Neural cell (in vitro differentiated cells): ENCODE measurements around the gene PSMG4. TPM values are rescaled to one million over a fixed set of nuclear protein-coding genes. Genes with fewer than 3 reads are reported as not detected.

Experiments used
- H2AFZ ChIP-seq: fragments of 200-600, 300-800 bp; sonication (generic), shearing (Covaris generic); 2 replicates; pipeline ENCODE4 v1.6.0; 2014; ENCODE audit warnings: low read depth, mild to moderate bottlenecking, antibody characterized with exemption, low read length, moderate library complexity
- H3F3A ChIP-seq: fragments of 200-600 bp; shearing (Covaris generic); 2 replicates; pipeline ENCODE4 v1.6.1; 2016; ENCODE audit warnings: mild to moderate bottlenecking, moderate library complexity, mixed read lengths, antibody characterized with exemption, low read length; ENCODE audit not compliant: insufficient read depth, poor library complexity, severe bottlenecking
- H3K27ac ChIP-seq: fragments of 200-600, 300-800 bp; sonication (generic), shearing (Covaris generic); 2 replicates; pipeline ENCODE4 v1.5.1; 2014; ENCODE audit warnings: mild to moderate bottlenecking, low read length, moderate library complexity
- H3K27me3 ChIP-seq: fragments of 300-800, 200-600 bp; sonication (generic), shearing (Covaris generic); 2 replicates; pipeline ENCODE4 v1.6.0; 2014; ENCODE audit warnings: mild to moderate bottlenecking, low read depth, low read length, moderate library complexity; ENCODE audit not compliant: insufficient read depth
- H3K36me3 ChIP-seq: fragments of 300-800, 200-600 bp; sonication (generic), shearing (Covaris generic); 2 replicates; pipeline ENCODE4 v1.5.1; 2014; ENCODE audit warnings: mild to moderate bottlenecking, antibody characterized with exemption, low read length, moderate library complexity; ENCODE audit not compliant: insufficient read depth
- H3K4me2 ChIP-seq: fragments of 300-800, 200-600 bp; sonication (generic), shearing (Covaris generic); 2 replicates; pipeline ENCODE4 v1.6.0; 2014; ENCODE audit warnings: mild to moderate bottlenecking, low read length
- H3K4me3 ChIP-seq: fragments of 300-800, 200-600 bp; sonication (generic), shearing (Covaris generic); 2 replicates; pipeline ENCODE4 v1.5.1; 2014; ENCODE audit warnings: mild to moderate bottlenecking, low read length, moderate library complexity
- H3K79me2 ChIP-seq: fragments of 200-600 bp; shearing (Covaris generic); replicated peaks from 2 replicates; pipeline ENCODE4 v1.6.0; 2014; ENCODE audit warnings: mild to moderate bottlenecking, low read length, moderate library complexity; ENCODE audit not compliant: insufficient read depth
- H3K9ac ChIP-seq: fragments of 300-800, 200-600 bp; sonication (generic), shearing (Covaris generic); 2 replicates; pipeline ENCODE4 v1.6.1; 2016; ENCODE audit warnings: mild to moderate bottlenecking, low read length, mixed read lengths
- H3K9me2 ChIP-seq: fragments of 200-600 bp; shearing (Covaris generic); 2 replicates; pipeline ENCODE4 v1.6.1; 2016; ENCODE audit warnings: mild to moderate bottlenecking, low read length, mixed read lengths; ENCODE audit not compliant: insufficient read depth
- H3K9me3 ChIP-seq: fragments of 200-600, 300-800 bp; sonication (generic), shearing (Covaris generic); 2 replicates; pipeline ENCODE4 v1.6.1; 2016; ENCODE audit warnings: mild to moderate bottlenecking, mixed run types, low read length, moderate library complexity, mixed read lengths
- H4K20me1 ChIP-seq: fragments of 200-600 bp; shearing (Covaris generic); 2 replicates; pipeline ENCODE4 v1.6.1; 2016; ENCODE audit warnings: mild to moderate bottlenecking, mixed run types; ENCODE audit not compliant: insufficient read depth
- CTCF ChIP-seq: fragments of 450-650 bp; IDR thresholded peaks from 2 replicates; pipeline ENCODE4 v1.5.1; 2014; ENCODE audit warnings: antibody characterized with exemption, mild to moderate bottlenecking, moderate library complexity; ENCODE audit not compliant: poor library complexity, severe bottlenecking
- EP300 ChIP-seq: fragments of 450-650 bp; conservative IDR thresholded peaks from 2 replicates; pipeline ENCODE4 v1.6.1; 2014; ENCODE audit warnings: antibody characterized with exemption, mild to moderate bottlenecking, moderate library complexity; ENCODE audit not compliant: poor library complexity, severe bottlenecking
- EZH2 ChIP-seq: fragments of 200-600, 300-800 bp; shearing (Covaris generic), sonication (generic); IDR thresholded peaks from 2 replicates; pipeline ENCODE4 v1.6.1; 2014; ENCODE audit warnings: antibody characterized with exemption, low read length, borderline replicate concordance, mild to moderate bottlenecking; ENCODE audit not compliant: insufficient read depth, poor library complexity, severe bottlenecking
- MXI1 ChIP-seq: fragments of 450-650 bp; conservative IDR thresholded peaks from 2 replicates; pipeline ENCODE4 v1.6.1; 2014; ENCODE audit warnings: antibody characterized with exemption, mild to moderate bottlenecking; ENCODE audit not compliant: poor library complexity, severe bottlenecking
- POLR2AphosphoS5 ChIP-seq: IDR thresholded peaks from 2 replicates; pipeline ENCODE4 v1.6.1; 2012
- RAD21 ChIP-seq: fragments of 450-650 bp; conservative IDR thresholded peaks from 2 replicates; pipeline ENCODE4 v1.6.1; 2014; ENCODE audit warnings: antibody characterized with exemption, mild to moderate bottlenecking, moderate library complexity
- REST ChIP-seq: IDR thresholded peaks from 2 replicates; pipeline ENCODE4 v1.6.1; 2012; ENCODE audit warnings: borderline replicate concordance
- SMC3 ChIP-seq: fragments of 450-650 bp; conservative IDR thresholded peaks from 2 replicates; pipeline ENCODE4 v1.6.1; 2014; ENCODE audit warnings: antibody characterized with exemption, mild to moderate bottlenecking, moderate library complexity; ENCODE audit not compliant: poor library complexity
- TAF1 ChIP-seq: IDR thresholded peaks from 2 replicates; pipeline ENCODE4 v1.6.1; 2012; ENCODE audit warnings: low read depth
- polyA plus RNA-seq: library from polyadenylated mRNA; depleted of rRNA; stranded (reverse); fragments of >200 nt; gene quantifications from 2 replicates; pipeline ENCODE4 v1.2.3, GENCODE V29; 2014

The PSMG4 gene
- polyA plus RNA-seq, 1 donor from 2014 or later: 52.0 TPM

DNA sequence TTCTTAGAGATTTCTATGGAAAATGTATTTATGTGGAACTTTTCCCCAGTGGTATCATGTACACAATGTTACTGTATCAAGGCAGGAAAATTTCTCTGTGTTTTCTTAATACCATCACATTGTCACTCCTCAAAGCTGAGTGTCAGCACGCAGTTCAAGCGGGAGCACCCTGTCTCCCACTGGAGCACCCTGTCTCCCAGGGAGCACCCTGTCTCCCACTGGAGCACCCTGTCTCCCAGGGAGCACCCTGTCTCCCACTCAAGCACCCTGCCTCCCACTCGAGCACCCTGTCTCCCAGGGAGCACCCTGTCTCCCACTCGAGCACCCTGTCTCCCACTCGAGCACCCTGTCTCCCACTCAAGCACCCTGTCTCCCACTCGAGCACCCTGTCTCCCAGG lies 51.3 kb downstream of the PSMG4 start:
- no peak overlapping the region for H3K9ac ChIP-seq
- no peaks in the 10 kb centered on the region for H3K79me2 ChIP-seq
- no peaks in the 10 kb centered on the region for H3F3A ChIP-seq
- H4K20me1 ChIP-seq: no peaks in the 10 kb centered on the region
- TF ChIP-seq EP300: no peak
- TF ChIP-seq RAD21: no peak
- H3K27ac ChIP-seq: no peak overlapping the region
- H2AFZ ChIP-seq: no peak overlapping the region
- no peak overlapping the region for H3K4me2 ChIP-seq
- H3K36me3 ChIP-seq: peaks cover 4% of the 10 kb centered on the region
- H3K27me3 ChIP-seq: no peaks in the 10 kb centered on the region
- no peaks in the 10 kb centered on the region for H3K9me2 ChIP-seq
- no peaks in the 10 kb centered on the region for H3K9me3 ChIP-seq
- H3K4me3 ChIP-seq: no peak overlapping the region

DNA sequence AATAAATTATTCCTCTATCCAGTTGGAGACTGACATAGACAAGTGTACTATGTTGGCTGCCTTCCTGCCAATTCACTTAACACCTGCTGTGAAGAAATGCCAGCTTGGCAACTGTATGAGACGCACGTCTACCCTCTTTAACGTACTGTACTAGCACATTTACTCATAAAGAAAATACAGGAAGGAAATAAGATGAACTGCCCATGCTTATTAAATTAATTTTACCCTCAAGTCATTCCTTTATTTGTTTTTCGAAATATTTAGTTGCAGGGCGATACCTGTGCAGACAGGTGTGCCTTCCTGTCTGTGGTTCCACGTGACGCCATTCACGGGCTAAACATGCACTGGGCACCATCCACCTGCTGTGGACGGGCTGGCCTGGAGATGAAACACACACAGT lies 52.0 kb downstream of the PSMG4 start:
- TF ChIP-seq RAD21 (no peak), REST (no peak), POLR2AphosphoS5 (no peak), TAF1 (no peak), EZH2 (no peak), SMC3 (no peak), CTCF (no peak), MXI1 (no peak), EP300 (no peak)
- Histone ChIP-seq H4K20me1 (no peaks in the 10 kb centered on the region), H3K36me3 (peaks cover 4% of the 10 kb centered on the region), H3K4me3 (no peak overlapping the region), H3K27ac (no peak overlapping the region), H3K4me2 (no peak overlapping the region), H3K27me3 (no peaks in the 10 kb centered on the region), H3K79me2 (no peaks in the 10 kb centered on the region), H3F3A (no peaks in the 10 kb centered on the region), H3K9me3 (no peaks in the 10 kb centered on the region), H2AFZ (no peak overlapping the region), H3K9me2 (no peaks in the 10 kb centered on the region), H3K9ac (no peak overlapping the region)

- Histone ChIP-seq H3K27me3 (no peaks in the 10 kb centered on the region), H3K9me3 (no peaks in the 10 kb centered on the region), H3K79me2 (no peaks in the 10 kb centered on the region), H2AFZ (no peak overlapping the region), H3K9ac (no peak overlapping the region), H3K27ac (no peak overlapping the region), H3K4me3 (no peak overlapping the region), H3K9me2 (no peaks in the 10 kb centered on the region), H4K20me1 (no peaks in the 10 kb centered on the region), H3F3A (no peaks in the 10 kb centered on the region), H3K36me3 (peaks cover 4% of the 10 kb centered on the region), H3K4me2 (no peak overlapping the region)
- TF ChIP-seq REST (no peak), TAF1 (no peak), EP300 (no peak), RAD21 (no peak), POLR2AphosphoS5 (no peak), SMC3 (no peak), CTCF (no peak), EZH2 (no peak), MXI1 (no peak)
Observed at GRCh38 chr6:3311826-3312225, 53.1 kb downstream of the PSMG4 start.
